ENCODE data around the gene ALDH1A1.

The ALDH1A1 gene

DNA sequence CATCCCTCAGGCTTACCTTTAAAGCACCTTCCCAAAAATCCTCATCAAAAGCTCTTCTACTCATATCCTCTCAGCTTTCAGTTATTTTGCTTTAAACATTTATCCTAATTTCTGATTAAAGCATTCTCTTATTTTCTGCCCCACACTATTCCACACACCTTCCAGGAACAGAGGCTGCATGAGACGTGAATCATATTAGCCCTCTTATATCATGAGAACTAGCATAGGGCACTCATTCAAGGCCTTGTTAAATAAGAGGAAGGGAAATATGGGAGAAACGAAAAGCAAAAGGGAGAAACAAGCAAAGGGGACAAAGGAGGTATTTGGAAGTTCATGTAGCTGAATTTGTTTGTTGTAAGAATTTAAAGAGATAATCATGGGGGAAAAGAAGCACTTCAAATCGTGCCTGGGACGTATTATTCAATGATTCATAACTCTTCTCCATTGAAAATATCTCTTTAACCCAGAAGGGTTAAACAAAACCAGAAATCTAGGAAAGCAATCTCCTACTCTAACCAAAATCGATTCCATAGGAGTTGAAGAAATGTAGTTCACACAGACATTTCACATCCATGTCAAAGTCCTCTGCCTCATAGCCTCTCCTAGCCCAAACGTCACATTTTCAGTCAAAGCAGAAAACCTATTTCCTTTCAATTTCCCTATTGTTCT lies 4.1 kb downstream of the ALDH1A1 start:
- TF ChIP-seq BHLHE40 (IDR thresholded peaks at IDR 0.05; ENCODE audit: borderline replicate concordance) (no peak), NFRKB (IDR thresholded peaks at IDR 0.05) (no peak), FOXK2 (IDR thresholded peaks at IDR 0.05) (no peak), ARNT (IDR thresholded peaks at IDR 0.05) (no peak)

GRCh38 chr9:72947984-72948465 lies 4.8 kb downstream of the ALDH1A1 start:
- POLR2A ChIA-PET = no interaction called here
- DNase-seq (ENCODE audit: extremely low spot score) = no peak

More for the DNA sequence above, 4.1 kb downstream of the ALDH1A1 start:
- CTCF ChIA-PET = no interaction called here
- DNase-seq (ENCODE audit: extremely low spot score) = no peak
- POLR2A ChIA-PET = no interaction called here

DNA sequence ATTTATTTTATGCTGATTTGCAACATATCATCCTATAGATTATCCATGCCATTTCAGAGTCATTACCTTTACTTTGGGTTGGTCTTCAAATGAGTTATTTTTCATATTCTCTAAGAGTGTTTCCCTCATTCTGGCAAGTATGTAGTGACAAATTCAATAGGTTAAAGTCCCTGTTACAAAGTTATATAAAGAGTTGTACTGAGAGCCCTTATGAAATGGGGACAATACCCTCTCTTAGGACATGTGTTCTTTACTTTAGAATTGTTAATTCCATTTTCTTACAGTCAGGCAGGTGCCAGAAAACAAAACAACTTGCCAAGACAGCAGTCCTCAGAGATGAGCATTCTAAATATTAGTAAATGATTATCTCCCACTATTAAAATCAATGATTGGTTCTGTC lies 6.0 kb downstream of the ALDH1A1 start:
- ChIA-PET POLR2A (no interaction called here), CTCF (no interaction called here)
- DNase-seq (ENCODE audit: extremely low spot score) = no peak
- TF ChIP-seq FOXM1 (IDR thresholded peaks at IDR 0.05; ENCODE audit: borderline replicate concordance) (no peak), HDGF (IDR thresholded peaks at IDR 0.05; ENCODE audit: borderline replicate concordance) (no peak)

More at GRCh38 chr9:72947984-72948465, 4.8 kb downstream of the ALDH1A1 start:
- CTCF ChIA-PET = no interaction called here
- TF ChIP-seq SUZ12 (IDR thresholded peaks at IDR 0.05) (no peak), FOXK2 (IDR thresholded peaks at IDR 0.05) (no peak), BHLHE40 (IDR thresholded peaks at IDR 0.05; ENCODE audit: borderline replicate concordance) (no peak), ARNT (IDR thresholded peaks at IDR 0.05) (no peak), L3MBTL2 (conservative IDR thresholded peaks at IDR 0.05) (no peak), SP1 (IDR thresholded peaks at IDR 0.05) (no peak), ZNF384 (IDR thresholded peaks at IDR 0.05) (no peak), TARDBP (IDR thresholded peaks at IDR 0.05) (no peak), HDGF (IDR thresholded peaks at IDR 0.05; ENCODE audit: borderline replicate concordance) (no peak), FOXA1 (IDR thresholded peaks at IDR 0.05) (no peak), LEF1 (IDR thresholded peaks at IDR 0.05; ENCODE audit: borderline replicate concordance) (no peak), CTBP1 (IDR thresholded peaks at IDR 0.05; ENCODE audit: borderline replicate concordance) (no peak), FOXM1 (IDR thresholded peaks at IDR 0.05; ENCODE audit: borderline replicate concordance) (no peak), NFRKB (IDR thresholded peaks at IDR 0.05) (no peak), ELF4 (IDR thresholded peaks at IDR 0.05) (no peak), PKNOX1 (IDR thresholded peaks at IDR 0.05) (no peak)

GRCh38 chr9:72946318-72946717 lies 6.5 kb downstream of the ALDH1A1 start:
- no peak for DNase-seq (ENCODE audit: extremely low spot score)
- ChIA-PET CTCF (no interaction called here), POLR2A (no interaction called here)
- no peak for TF ChIP-seq SP1 (IDR thresholded peaks at IDR 0.05)
- no peak for TF ChIP-seq BHLHE40 (IDR thresholded peaks at IDR 0.05; ENCODE audit: borderline replicate concordance)
- TF ChIP-seq SUZ12 (IDR thresholded peaks at IDR 0.05) = no peak
- TF ChIP-seq PKNOX1 (IDR thresholded peaks at IDR 0.05) = no peak

- POLR2A ChIA-PET = no interaction called here
These were observed 7.5 kb downstream of the ALDH1A1 start for GRCh38 chr9:72945391-72945790.

DNA sequence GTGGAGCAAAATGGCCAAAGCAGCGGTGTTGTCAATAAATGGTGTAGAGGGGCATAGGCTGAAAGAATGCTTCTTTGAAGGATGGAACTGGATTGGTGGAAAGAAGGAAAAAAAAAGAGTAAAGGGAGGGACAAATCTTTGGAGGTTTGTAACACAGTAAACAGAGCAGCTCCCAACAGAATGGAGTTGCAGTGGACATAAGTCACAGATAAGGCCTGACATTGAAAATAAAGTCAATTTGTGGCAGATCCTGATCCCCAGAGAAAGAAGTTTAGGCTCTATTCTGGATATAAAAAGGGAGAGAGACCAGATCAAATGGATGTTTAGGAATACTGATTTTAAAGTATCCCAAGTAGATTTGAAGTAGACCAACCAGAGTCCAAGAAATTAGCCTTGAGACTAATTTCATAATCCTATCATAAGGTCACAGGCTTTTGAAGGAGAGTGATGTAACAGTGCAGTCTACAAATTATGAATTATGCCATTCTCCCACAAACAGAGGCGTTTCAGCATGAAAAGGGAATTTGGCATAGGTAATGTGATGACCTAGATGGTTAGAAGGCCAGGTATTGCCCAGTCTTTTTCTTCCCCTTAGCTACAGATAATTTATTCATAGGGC lies 8.9 kb downstream of the ALDH1A1 start:
- ChIA-PET CTCF (no interaction called here), POLR2A (no interaction called here)
- no peak for TF ChIP-seq LEF1 (IDR thresholded peaks at IDR 0.05; ENCODE audit: borderline replicate concordance)
- no peak for TF ChIP-seq SP1 (IDR thresholded peaks at IDR 0.05)
- TF ChIP-seq ARNT (IDR thresholded peaks at IDR 0.05) = no peak
- TF ChIP-seq CTBP1 (IDR thresholded peaks at IDR 0.05; ENCODE audit: borderline replicate concordance) = no peak
- no peak for TF ChIP-seq FOXA1 (IDR thresholded peaks at IDR 0.05)
- DNase-seq (ENCODE audit: extremely low spot score) = no peak

More at GRCh38 chr9:72945391-72945790, 7.5 kb downstream of the ALDH1A1 start:
- DNase-seq (ENCODE audit: extremely low spot score) = no peak
- TF ChIP-seq FOXK2 (IDR thresholded peaks at IDR 0.05) (no peak), BHLHE40 (IDR thresholded peaks at IDR 0.05; ENCODE audit: borderline replicate concordance) (no peak), L3MBTL2 (conservative IDR thresholded peaks at IDR 0.05) (no peak), SUZ12 (IDR thresholded peaks at IDR 0.05) (no peak), FOXA1 (IDR thresholded peaks at IDR 0.05) (no peak), SP1 (IDR thresholded peaks at IDR 0.05) (no peak), NFRKB (IDR thresholded peaks at IDR 0.05) (no peak), TARDBP (IDR thresholded peaks at IDR 0.05) (no peak), FOXM1 (IDR thresholded peaks at IDR 0.05; ENCODE audit: borderline replicate concordance) (no peak), ARNT (IDR thresholded peaks at IDR 0.05) (no peak), CTBP1 (IDR thresholded peaks at IDR 0.05; ENCODE audit: borderline replicate concordance) (no peak), PKNOX1 (IDR thresholded peaks at IDR 0.05) (no peak), ELF4 (IDR thresholded peaks at IDR 0.05) (no peak), HDGF (IDR thresholded peaks at IDR 0.05; ENCODE audit: borderline replicate concordance) (no peak), ZNF384 (IDR thresholded peaks at IDR 0.05) (no peak), LEF1 (IDR thresholded peaks at IDR 0.05; ENCODE audit: borderline replicate concordance) (no peak)
- CTCF ChIA-PET = no interaction called here
